Stimulated activated CD8-positive, alpha-beta memory T cell treated with anti-CD3 and anti-CD28 coated beads, Interleukin-4, amount 100 ng/mL, for 4 hours (primary cell): ENCODE results near the gene PCDHB11.
"Not testable (repeated sequence)": the region's sequence is repeated elsewhere in the genome, so short reads cannot be mapped to it uniquely, and the experiment has no call there.

Source experiments
- DNase-seq, 2 donors: peaks; one replicate each; pipeline ENCODE4 v3.0.0-alpha.2; 2020; ENCODE audit warnings: low read depth in 2 of 2, low spot score in 1 of 2

PCDHB11 gene

DNA sequence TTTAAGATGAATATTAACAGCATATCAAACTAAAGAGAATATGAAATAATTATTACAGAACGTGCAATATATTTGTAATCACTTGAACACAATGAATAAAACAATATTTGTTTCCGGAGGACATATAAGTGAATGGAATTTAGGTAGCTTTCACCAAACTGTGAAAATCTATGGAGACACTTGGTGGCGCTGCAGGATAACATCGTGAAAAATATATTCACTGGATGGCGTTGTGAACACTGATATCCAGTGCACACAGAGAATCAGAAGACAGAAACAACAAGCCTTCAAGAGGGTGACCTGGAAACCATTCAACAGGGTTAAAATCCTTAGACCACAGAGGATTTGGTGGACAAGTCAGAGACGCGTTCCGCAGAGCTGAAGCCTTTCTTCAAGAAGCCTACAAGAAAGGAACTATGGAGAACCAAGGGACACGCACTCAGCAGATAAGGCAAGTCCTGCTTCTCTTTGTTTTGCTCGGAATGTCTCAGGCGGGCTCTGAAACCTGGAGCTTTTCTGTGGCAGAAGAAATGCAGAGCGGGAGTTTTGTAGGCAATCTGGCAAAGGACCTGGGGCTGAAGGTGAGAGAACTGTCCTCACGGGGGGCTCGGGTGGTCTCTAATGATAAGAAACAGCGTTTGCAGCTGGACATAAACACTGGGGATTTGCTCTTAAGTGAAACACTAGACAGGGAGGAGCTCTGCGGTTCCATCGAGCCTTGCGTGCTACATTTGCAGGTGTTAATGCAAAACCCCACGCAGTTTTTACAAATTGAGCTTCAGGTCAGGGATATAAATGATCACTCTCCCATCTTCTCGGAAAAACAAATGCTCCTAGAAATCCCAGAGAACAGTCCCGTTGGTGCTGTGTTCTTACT, at the start of gene PCDHB11:
PCDHB11 (plus strand) TSS at position 269 of the 877 bp plus-strand sequence; CDS start at position 417, 148 bp downstream.
- DNase-seq = no peak

DNA sequence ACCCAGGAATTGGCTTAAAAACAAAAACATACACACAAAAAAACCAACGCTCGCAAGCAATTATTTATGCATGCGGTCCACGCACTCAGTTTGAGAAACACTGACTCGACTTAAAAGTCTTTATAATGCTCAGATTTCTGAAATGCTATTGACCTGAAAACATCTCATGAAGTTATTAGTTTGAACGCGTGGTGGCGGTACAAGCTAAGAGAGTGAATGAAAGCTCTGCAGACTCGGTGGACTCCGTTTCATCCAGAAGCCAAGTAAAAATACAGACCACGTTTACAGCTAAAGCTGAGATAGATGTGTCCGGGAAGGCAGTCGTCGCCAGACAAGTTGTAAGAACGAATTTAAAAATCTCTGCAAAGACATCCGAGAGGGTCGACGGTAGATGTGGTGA, 49.6 kb upstream of the PCDHB11 start, which contains the start of gene PCDHB6:
PCDHB6 (plus strand) TSS at position 246 of the 400 bp plus-strand sequence. CDS start 201 bp downstream, outside the sequence.
- no peak for DNase-seq

DNA sequence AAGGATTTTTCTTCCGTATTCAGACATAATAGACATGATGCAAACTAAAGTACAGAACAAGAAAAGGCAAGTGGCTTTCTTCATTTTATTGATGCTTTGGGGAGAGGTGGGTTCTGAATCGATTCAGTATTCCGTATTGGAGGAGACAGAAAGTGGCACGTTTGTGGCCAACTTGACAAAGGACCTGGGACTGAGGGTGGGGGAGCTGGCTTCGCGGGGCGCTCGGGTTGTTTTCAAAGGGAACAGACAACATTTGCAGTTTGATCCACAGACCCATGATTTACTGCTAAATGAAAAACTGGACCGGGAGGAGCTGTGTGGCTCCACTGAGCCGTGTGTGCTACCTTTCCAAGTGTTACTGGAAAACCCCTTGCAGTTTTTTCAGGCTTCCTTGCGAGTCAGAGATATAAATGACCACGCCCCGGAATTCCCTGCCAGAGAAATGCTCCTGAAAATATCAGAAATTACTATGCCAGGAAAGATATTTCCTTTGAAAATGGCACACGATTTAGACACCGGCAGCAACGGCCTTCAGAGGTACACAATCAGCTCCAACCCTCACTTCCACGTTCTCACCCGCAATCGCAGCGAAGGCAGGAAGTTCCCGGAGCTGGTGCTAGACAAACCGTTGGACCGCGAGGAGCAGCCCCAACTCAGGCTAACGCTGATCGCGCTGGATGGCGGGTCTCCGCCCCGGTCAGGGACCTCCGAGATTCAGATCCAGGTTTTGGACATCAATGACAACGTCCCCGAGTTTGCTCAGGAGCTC, 49.0 kb upstream of the PCDHB11 start:
- no peak for DNase-seq

DNA sequence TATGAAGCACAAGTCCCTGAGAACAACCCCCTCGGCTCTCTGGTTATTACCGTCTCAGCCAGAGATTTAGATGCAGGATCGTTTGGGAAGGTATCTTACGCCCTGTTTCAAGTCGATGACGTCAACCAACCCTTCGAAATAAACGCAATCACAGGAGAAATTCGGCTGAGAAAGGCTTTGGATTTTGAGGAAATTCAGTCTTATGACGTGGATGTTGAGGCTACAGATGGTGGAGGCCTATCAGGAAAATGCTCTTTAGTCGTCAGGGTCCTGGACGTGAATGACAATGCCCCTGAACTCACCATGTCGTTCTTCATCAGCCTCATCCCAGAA, 48.5 kb upstream of the PCDHB11 start:
- DNase-seq = no peak

DNA sequence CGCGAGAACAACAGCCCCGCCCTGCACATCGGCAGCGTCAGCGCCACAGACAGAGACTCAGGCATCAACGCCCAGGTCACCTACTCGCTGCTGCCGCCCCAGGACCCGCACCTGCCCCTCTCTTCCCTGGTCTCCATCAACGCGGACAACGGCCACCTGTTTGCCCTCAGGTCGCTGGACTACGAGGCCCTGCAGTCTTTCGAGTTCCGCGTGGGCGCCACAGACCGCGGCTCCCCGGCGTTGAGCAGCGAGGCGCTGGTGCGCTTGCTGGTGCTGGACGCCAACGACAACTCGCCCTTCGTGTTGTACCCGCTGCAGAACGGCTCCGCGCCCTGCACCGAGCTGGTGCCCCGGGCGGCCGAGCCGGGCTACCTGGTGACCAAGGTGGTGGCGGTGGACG, 47.8 kb upstream of the PCDHB11 start:
- not testable (repeated sequence) for DNase-seq

DNA sequence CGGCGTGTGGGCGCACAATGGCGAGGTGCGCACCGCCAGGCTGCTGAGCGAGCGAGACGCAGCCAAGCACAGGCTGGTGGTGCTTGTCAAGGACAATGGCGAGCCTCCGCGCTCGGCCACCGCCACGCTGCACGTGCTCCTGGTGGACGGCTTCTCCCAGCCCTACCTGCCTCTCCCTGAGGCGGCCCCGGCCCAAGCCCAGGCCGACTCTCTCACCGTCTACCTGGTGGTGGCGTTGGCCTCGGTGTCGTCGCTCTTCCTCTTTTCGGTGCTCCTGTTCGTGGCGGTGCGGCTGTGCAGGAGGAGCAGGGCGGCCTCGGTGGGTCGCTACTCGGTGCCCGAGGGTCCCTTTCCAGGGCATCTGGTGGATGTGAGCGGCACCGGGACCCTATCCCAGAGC, 47.3 kb upstream of the PCDHB11 start:
- not testable (repeated sequence) for DNase-seq

DNA sequence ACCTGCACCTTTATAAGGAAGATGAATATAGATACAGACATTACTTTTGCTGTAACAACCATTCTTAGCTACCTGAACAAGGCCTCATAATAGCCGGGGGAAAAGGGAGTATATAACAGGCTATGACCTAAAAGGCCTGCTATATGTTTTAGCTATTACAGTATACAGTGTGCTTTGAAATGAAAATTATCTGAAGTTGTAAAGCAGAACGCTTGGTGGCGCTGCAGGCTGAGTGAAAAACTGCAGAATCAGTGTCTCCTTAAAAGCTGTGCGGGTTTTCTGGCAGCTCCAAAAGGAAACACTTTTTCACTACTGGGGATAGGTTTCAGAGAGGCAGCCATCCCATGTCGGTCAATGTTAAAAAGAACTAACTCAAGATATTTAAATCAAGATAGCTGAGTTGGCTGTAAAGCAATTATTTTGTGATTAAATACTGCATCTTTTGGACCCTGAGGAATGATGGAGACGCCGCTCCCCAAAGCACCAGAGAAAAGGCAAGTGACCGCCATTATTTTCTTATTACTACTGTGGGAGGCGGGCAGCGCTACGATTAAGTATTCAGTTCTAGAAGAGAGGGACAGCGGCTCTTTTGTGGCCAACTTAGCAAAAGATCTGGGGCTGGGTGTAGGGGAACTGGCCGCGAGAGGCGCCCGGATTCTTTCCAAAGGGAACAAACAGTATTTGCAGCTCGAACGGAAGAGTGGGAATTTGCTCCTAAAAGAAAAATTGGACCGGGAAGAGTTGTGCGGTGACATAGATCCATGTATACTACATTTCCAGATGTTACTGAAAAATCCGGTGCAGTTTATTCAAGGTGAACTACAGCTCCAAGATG, 43.7 kb upstream of the PCDHB11 start:
- no peak for DNase-seq

DNA sequence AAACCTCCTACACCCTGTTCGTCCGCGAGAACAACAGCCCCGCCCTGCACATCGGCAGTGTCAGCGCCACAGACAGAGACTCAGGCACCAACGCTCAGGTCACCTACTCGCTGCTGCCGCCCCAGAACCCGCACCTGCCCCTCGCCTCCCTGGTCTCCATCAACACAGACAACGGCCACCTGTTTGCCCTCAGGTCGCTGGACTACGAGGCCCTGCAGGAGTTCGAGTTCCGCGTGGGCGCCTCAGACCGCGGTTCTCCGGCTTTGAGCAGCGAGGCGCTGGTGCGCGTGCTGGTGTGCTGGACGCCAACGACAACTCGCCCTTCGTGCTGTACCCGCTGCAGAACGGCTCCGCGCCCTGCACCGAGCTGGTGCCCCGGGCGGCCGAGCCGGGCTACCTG, 42.1 kb upstream of the PCDHB11 start:
- DNase-seq = not testable (repeated sequence)

DNA sequence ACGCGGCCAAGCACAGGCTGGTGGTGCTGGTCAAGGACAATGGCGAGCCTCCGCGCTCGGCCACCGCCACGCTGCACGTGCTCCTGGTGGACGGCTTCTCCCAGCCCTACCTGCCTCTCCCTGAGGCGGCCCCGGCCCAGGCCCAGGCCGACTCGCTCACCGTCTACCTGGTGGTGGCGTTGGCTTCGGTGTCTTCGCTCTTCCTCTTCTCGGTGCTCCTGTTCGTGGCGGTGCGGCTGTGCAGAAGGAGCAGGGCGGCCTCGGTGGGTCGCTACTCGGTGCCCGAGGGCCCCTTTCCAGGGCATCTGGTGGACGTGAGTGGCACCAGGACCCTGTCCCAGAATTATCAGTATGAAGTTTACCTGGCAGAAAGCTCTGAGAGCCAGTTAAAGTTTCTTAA, 41.5 kb upstream of the PCDHB11 start:
- not testable (repeated sequence) for DNase-seq

DNA sequence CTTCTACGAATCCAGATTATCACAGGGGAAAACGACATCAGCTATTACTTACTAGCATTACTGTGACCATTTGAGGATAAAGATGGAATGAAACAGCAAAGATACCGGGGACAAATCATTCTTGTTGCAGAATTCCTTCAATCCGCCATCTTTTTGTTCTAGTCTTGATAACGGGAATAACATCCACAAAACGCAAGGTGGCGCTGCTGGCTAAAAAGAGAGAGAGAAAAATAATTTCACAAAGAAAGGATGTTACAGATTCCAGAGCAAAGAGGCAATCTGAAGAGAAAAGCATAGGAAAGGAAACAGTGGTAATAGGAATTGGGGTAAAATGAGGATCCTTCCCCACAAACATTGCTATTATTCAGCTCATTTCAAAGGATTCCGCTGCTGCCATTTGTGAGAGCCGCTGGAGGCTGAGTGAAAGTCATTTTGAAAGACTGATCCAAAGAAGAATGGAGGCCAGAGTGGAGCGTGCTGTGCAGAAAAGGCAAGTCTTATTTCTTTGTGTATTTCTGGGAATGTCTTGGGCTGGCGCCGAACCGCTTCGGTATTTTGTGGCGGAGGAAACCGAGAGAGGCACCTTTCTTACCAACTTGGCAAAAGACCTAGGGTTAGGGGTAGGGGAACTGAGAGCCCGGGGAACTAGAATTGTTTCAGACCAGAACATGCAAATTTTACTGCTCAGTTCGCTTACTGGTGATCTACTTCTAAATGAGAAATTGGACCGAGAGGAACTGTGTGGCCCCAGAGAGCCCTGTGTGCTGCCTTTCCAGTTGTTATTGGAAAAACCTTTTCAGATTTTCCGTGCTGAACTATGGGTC, 26.8 kb upstream of the PCDHB11 start, which contains the start of gene PCDHB7:
PCDHB7 (plus strand) TSS at position 264 of the 824 bp plus-strand sequence; CDS start at position 456, 192 bp downstream.
- DNase-seq = no peak

DNA sequence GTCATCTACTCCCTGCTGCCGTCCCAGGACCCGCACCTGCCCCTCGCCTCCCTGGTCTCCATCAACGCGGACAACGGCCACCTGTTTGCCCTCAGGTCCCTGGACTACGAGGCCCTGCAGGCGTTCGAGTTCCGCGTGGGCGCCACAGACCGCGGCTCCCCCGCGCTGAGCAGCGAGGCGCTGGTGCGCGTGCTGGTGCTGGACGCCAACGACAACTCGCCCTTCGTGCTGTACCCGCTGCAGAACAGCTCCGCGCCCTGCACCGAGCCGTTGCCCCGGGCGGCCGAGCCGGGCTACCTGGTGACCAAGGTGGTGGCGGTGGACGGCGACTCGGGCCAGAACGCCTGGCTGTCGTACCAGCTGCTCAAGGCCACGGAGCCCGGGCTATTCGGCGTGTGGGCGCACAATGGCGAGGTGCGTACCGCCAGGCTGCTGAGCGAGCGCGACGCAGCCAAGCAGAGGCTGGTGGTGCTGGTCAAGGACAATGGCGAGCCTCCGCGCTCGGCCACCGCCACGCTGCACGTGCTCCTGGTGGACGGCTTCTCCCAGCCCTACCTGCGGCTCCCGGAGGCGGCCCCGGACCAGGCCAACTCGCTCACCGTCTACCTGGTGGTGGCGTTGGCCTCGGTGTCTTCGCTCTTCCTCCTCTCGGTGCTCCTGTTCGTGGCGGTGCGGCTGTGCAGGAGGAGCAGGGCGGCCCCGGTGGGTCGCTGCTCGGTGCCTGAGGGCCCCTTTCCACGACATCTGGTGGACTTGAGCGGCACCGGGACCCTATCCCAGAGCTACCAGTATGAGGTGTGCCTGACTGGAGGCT, 24.9 kb upstream of the PCDHB11 start:
- DNase-seq = not testable (repeated sequence)

DNA sequence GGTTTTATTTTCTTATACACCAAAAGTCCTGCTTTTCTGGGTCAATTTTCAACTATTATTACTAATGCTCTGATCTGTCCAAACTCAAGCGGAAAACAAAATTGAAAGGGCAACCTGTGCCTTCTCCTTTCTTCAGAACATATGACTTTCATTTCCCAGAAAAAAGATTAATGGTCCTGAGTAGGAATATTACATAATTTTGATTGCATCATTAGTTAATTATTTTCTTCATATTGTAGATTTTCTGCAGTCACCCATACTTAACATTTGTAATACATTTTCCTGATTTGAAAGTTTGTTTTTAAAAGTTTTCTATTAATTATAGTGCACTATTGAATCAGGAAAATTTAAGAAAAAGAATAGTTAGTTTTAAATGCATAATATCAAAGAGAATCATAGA, 23.5 kb upstream of the PCDHB11 start:
- DNase-seq = no peak

DNA sequence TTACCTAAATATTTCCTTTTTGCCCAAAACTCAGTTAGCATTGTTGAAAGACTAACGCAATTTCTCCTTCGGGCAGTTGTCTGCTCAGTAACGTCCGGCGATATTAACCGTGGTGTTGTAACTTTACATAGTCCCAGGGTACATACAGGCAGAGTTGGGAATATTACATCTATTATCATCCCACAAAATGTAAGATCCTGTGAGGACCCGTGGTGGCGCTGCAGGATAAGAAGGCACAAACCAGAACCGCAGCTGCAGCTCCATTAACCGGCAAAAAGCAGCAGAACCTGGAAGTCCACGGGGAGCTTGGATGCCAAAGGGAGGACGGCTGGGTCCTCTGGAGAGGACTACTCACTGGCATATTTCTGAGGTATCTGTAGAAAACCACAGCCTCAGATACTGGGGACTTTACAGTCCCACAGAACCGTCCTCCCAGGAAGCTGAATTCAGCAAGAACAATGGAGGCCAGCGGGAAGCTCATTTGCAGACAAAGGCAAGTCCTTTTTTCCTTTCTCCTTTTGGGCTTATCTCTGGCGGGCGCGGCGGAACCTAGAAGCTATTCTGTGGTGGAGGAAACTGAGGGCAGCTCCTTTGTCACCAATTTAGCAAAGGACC, 21.7 kb upstream of the PCDHB11 start, which contains the start of gene PCDHB8:
PCDHB8 (plus strand) TSS at position 214 of the 615 bp plus-strand sequence; CDS start at position 459, 245 bp downstream.
- not testable (repeated sequence) for DNase-seq

DNA sequence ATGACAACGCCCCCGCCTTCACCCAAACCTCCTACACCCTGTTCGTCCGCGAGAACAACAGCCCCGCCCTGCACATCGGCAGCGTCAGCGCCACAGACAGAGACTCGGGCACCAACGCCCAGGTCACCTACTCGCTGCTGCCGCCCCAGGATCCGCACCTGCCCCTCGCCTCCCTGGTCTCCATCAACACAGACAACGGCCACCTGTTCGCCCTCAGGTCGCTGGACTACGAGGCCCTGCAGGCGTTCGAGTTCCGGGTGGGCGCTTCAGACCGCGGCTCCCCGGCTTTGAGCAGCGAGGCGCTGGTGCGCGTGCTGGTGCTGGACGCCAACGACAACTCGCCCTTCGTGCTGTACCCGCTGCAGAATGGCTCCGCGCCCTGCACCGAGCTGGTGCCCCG, 20.1 kb upstream of the PCDHB11 start:
- not testable (repeated sequence) for DNase-seq

DNA sequence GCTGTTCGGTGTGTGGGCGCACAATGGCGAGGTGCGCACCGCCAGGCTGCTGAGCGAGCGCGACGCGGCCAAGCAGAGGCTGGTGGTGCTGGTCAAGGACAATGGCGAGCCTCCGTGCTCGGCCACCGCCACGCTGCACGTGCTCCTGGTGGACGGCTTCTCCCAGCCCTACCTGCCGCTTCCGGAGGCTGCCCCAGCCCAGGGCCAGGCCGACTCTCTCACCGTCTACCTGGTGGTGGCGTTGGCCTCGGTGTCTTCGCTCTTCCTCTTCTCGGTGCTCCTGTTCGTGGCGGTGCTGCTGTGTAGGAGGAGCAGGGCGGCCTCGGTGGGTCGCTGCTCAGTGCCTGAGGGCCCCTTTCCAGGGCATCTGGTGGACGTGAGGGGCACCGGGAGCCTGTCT, 19.6 kb upstream of the PCDHB11 start:
- DNase-seq = not testable (repeated sequence)

DNA sequence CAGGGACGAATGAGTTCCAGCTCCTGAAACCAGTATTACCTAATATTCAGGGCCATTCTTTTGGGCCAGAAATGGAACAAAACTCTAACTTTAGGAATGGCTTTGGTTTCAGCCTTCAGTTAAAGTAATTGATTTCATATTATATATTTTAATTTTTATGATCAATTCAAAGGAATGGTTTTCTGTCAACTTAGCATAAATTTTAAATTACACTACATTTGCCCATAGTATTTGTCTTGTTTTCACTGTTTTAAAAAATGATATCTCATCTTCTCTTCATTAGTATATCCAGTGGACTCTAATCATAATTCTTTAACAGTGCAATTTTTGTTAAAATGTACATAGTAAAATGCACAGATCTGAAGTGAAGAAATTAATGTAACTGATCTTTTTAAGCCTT, 19.1 kb upstream of the PCDHB11 start:
- no peak for DNase-seq

DNA sequence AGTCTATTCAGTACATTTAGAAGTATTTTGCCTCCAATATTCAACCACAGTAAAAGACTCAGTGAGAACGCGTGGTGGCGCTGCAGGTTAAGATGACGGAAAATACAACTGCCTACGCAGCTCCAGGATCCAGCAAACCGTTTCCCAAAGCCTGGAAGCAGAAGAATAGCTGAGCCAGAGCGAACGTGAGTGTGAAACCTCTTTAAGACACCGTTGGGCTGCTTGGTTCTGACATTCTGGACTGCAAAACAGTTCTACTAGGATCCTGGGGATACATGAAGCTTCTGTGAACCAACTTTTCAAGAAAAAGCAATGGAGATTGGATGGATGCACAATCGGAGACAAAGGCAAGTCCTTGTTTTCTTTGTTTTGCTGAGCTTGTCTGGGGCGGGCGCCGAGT, 17.2 kb upstream of the PCDHB11 start, which contains the start of gene PCDHB16:
PCDHB16 (plus strand) TSS at position 140 of the 400 bp plus-strand sequence; CDS start at position 313, 173 bp downstream.
- no peak for DNase-seq

DNA sequence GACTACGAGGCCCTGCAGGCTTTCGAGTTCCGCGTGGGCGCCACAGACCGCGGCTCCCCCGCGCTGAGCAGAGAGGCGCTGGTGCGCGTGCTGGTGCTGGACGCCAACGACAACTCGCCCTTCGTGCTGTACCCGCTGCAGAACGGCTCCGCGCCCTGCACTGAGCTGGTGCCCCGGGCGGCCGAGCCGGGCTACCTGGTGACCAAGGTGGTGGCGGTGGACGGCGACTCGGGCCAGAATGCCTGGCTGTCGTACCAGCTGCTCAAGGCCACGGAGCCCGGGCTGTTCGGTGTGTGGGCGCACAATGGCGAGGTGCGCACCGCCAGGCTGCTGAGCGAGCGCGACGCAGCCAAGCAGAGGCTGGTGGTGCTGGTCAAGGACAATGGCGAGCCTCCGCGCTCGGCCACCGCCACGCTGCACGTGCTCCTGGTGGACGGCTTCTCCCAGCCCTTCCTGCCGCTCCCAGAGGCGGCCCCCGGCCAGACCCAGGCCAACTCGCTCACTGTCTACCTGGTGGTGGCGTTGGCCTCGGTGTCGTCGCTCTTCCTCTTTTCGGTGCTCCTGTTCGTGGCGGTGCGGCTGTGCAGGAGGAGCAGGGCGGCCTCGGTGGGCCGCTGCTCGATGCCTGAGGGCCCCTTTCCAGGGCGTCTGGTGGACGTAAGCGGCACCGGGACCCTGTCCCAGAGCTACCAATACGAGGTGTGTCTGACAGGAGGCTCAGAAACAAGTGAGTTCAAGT, 15.1 kb upstream of the PCDHB11 start:
- not testable (repeated sequence) for DNase-seq
